K562 (cell line): Measurements from ENCODE around the gene TOR1AIP1. TPM values are rescaled to one million over a fixed set of nuclear protein-coding genes. Genes with fewer than 3 reads are reported as not detected.

ENCODE experiments used
- E2F1 ChIP-seq: sonication (generic); formaldehyde crosslinking; IDR thresholded peaks from 2 replicates; pipeline ENCODE4 v1.8.1; 2023; ENCODE audit warnings: mild to moderate bottlenecking, missing genetic modification reagents, moderate library complexity
- FOXA3 ChIP-seq, 2 experiments: fragments of 450-650 bp in 1 of 2; sonication (generic) in 1 of 2; formaldehyde crosslinking; IDR thresholded peaks in 1 of 2; conservative IDR thresholded peaks in 1 of 2; 2 replicates each; pipeline versions ENCODE4 v1.4.0 to v1.8.0; 2020 to 2022; ENCODE audit warnings: mild to moderate bottlenecking in 2 of 2, missing genetic modification reagents in 1 of 2
- FOXK2 ChIP-seq, 2 experiments: fragments of 450-650 bp; IDR thresholded peaks in 1 of 2; conservative IDR thresholded peaks in 1 of 2; 2 replicates each; pipeline ENCODE4 v1.6.1; 2016; ENCODE audit warnings: low read depth in 2 of 2, mild to moderate bottlenecking in 1 of 2
- FUS ChIP-seq: fragments of 200-400 bp; formaldehyde crosslinking; optimal IDR thresholded peaks from 2 replicates; pipeline ENCODE3; 2017; ENCODE audit warnings: low read depth, low read length
- GTF2B ChIP-seq: IDR thresholded peaks from 2 replicates; pipeline ENCODE4 v1.6.1; 2011; ENCODE audit not compliant: insufficient read length; ENCODE audit errors: extremely low read depth
- HIVEP1 ChIP-seq: fragments of 250-450 bp; sonication (Bioruptor Pico); IDR thresholded peaks from 2 replicates; pipeline ENCODE4 v1.4.0; 2020; ENCODE audit warnings: mild to moderate bottlenecking
- HNRNPL ChIP-seq: fragments of 200-400 bp; formaldehyde crosslinking; IDR thresholded peaks from 2 replicates; pipeline ENCODE4 v1.6.1; 2017; ENCODE audit warnings: low read depth, mild to moderate bottlenecking, low read length
- JUND ChIP-seq, 2 experiments: IDR thresholded peaks; 2 replicates in 1 of 2; 3 replicates in 1 of 2; pipeline ENCODE4 v1.6.1; 2011; ENCODE audit warnings: borderline replicate concordance in 2 of 2, low read depth in 2 of 2, low read length in 2 of 2, improper control_type of control experiment in 1 of 2, missing biosample characterization in 1 of 2, missing genetic modification characterization in 1 of 2, missing genetic modification reagents in 1 of 2
- LARP7 ChIP-seq: fragments of 450-650 bp; IDR thresholded peaks from 2 replicates; pipeline ENCODE4 v1.6.1; 2016
- MAFF ChIP-seq: IDR thresholded peaks from 2 replicates; pipeline ENCODE4 v1.6.1; 2012; ENCODE audit warnings: low read length, improper control_type of control experiment
- MTA3 ChIP-seq: fragments of 450-650 bp; formaldehyde crosslinking; IDR thresholded peaks from 2 replicates; pipeline ENCODE4 v1.6.1; 2017; ENCODE audit warnings: mild to moderate bottlenecking, borderline replicate concordance
- NR0B1 ChIP-seq: fragments of 450-650 bp; IDR thresholded peaks from one replicate; pipeline ENCODE4 v1.6.1; 2018; ENCODE audit warnings: mild to moderate bottlenecking, moderate library complexity; ENCODE audit not compliant: partially characterized antibody
- OTX1 ChIP-seq: fragments of 450-650 bp; formaldehyde crosslinking; IDR thresholded peaks from 2 replicates; pipeline ENCODE4 v1.4.0; 2022; ENCODE audit warnings: mild to moderate bottlenecking
- PML ChIP-seq: IDR thresholded peaks from 2 replicates; pipeline ENCODE4 v1.6.1; 2012; ENCODE audit warnings: low read length, inconsistent platforms
- POLR2H ChIP-seq: IDR thresholded peaks from 2 replicates; pipeline ENCODE4 v1.6.1; 2016; ENCODE audit warnings: missing genetic modification characterization, low read depth, mild to moderate bottlenecking, control low read depth, missing compliant biosample characterization, moderate library complexity
- POLR3G ChIP-seq: IDR thresholded peaks from 2 replicates; pipeline ENCODE4 v1.6.1; 2011; ENCODE audit not compliant: insufficient read length, insufficient replicate concordance; ENCODE audit errors: extremely low read depth
- SMARCA4 ChIP-seq: fragments of 450-650 bp; IDR thresholded peaks from 2 replicates; pipeline ENCODE4 v1.6.1; 2016
- SRF ChIP-seq, 2 experiments: fragments of 250-450, 450-650 bp in 1 of 2; sonication (Bioruptor Pico) in 1 of 2; sonication (generic) in 1 of 2; formaldehyde crosslinking; IDR thresholded peaks; 2 replicates each; pipeline versions ENCODE4 v1.5.0 to v1.5.1; 2020 to 2022; ENCODE audit warnings: mild to moderate bottlenecking in 1 of 2, missing genetic modification reagents in 1 of 2
- USF2 ChIP-seq: sonication (generic); formaldehyde crosslinking; IDR thresholded peaks from 2 replicates; pipeline ENCODE4 v1.5.0; 2020; ENCODE audit warnings: missing genetic modification reagents
- ZBTB8A ChIP-seq: fragments of 450-650 bp; IDR thresholded peaks from 2 replicates; pipeline ENCODE4 v1.6.1; 2018; ENCODE audit warnings: mild to moderate bottlenecking, moderate library complexity; ENCODE audit not compliant: partially characterized antibody
- ZNF133 ChIP-seq: fragments of 250-450 bp; sonication (Bioruptor Pico); IDR thresholded peaks from 2 replicates; pipeline ENCODE4 v1.4.0; 2020; ENCODE audit warnings: mild to moderate bottlenecking
- ZNF449 ChIP-seq: fragments of 250-450 bp; sonication (Bioruptor Pico); IDR thresholded peaks from 2 replicates; pipeline ENCODE4 v1.8.0; 2022; ENCODE audit warnings: moderate library complexity, mild to moderate bottlenecking, inconsistent platforms
- polyA plus RNA-seq, 8 experiments: library from polyadenylated mRNA; depleted of rRNA in 4 of 8; stranded (reverse) in 5 of 8; unstranded in 3 of 8; fragments of >200 nt; fragmentation: Nextera tagmentation in 2 of 8; fragmentation: Illumina TruSeq in 1 of 8; extraction: Ambion mirVana in 2 of 8; extraction: Trizol in 1 of 8; gene quantifications; 2 replicates each; pipeline versions ENCODE4 v1.2.1 to v1.2.3, GENCODE V29; 2011 to 2014; ENCODE audit warnings: inconsistent platforms in 1 of 8, missing spikeins in 1 of 8
- total RNA-seq, 7 experiments: library from RNA; depleted of rRNA in 6 of 7; stranded (reverse); fragments of >200 nt in 6 of 7; fragmentation: Illumina TruSeq in 2 of 7; extraction: Trizol in 2 of 7; gene quantifications; 2 replicates each; pipeline versions ENCODE4 v1.2.1 to v1.2.3, GENCODE V29; 2011 to 2021; ENCODE audit warnings: low replicate concordance in 1 of 7

TOR1AIP1 gene
- total and polyA plus RNA-seq, 9 of the 15 experiments (the other 6 are each of a cell fraction or from before 2014, with no cell fraction given) = 18.1 to 46.9 (median 35.5) TPM

- TF ChIP-seq NR0B1 = no peak
- peak; percentile 65; the same call in 1 of the 2 replicates for TF ChIP-seq MAFF
- TF ChIP-seq FOXK2 (conservative IDR thresholded peaks at IDR 0.05 in 1 of 2, IDR thresholded peaks at IDR 0.05 in 1 of 2; ENCODE audit: low read depth in 2 of 2) = peak; percentile 88 to 89
- TF ChIP-seq ZNF449 (CRISPR knock-in tag) = 0 out of 2 replicates have a peak, but pooled peaks have one; percentile 47
- TF ChIP-seq E2F1 (CRISPR knock-in tag) = no peak; the same call in 1 of the 2 replicates
- TF ChIP-seq JUND (IDR thresholded peaks at IDR 0.05; ENCODE audit: borderline replicate concordance, low read depth, low read length) = no peak
- no peak; the same call in 2 of the 3 replicates for TF ChIP-seq JUND (tag; IDR thresholded peaks at IDR 0.05; ENCODE audit: borderline replicate concordance, low read depth, low read length)
- no peak for TF ChIP-seq OTX1 (CRISPR knock-in tag)
- TF ChIP-seq FUS = no peak
- TF ChIP-seq HIVEP1 (CRISPR knock-in tag) = peak; percentile 77; the same call in 1 of the 2 replicates
- peak; percentile 89; the same call in 1 of the 2 replicates for TF ChIP-seq MTA3
- TF ChIP-seq FOXA3 (CRISPR knock-in tag; conservative IDR thresholded peaks at IDR 0.05 in 1 of 2, IDR thresholded peaks at IDR 0.05 in 1 of 2) = peak in 1 of 2 experiments; percentile 72; a peak in 1 of 4 replicates
- no peak for TF ChIP-seq ZNF133 (CRISPR knock-in tag)
- peak; percentile 79 for TF ChIP-seq GTF2B
- peak; percentile 85 for TF ChIP-seq PML
- TF ChIP-seq SRF (CRISPR knock-in tag; IDR thresholded peaks at IDR 0.05) = peak in 1 of 2 experiments; percentile 88; a peak in 1 of 4 replicates
- TF ChIP-seq POLR2H (tag) = peak; percentile 91
- TF ChIP-seq ZBTB8A = no peak
- peak; percentile 33; the same call in 1 of the 2 replicates for TF ChIP-seq LARP7
- TF ChIP-seq POLR3G = no peak
- TF ChIP-seq USF2 = no peak
- no peak for TF ChIP-seq SMARCA4
- TF ChIP-seq HNRNPL = peak; percentile 78
Measured at GRCh38 chr1:179954493-179955286, 72.6 kb downstream of the TOR1AIP1 start, which contains the start of gene CEP350 (continued).
